NOMO-1 (cell line): Measurements from ENCODE around the gene EFNB1.
A peak's percentile ranks its signal among the peaks of the same experiment; 100 is the strongest.
"Not testable (repeated sequence)": the region's sequence is repeated elsewhere in the genome, so short reads cannot be mapped to it uniquely, and the experiment has no call there.

Experiments used
- DNase-seq, 2 experiments: peaks; one replicate each; lab custom pipeline; 2025; ENCODE audit not compliant: unreplicated experiment in 2 of 2; lab: John Stamatoyannopoulos, UW

The EFNB1 gene

DNA sequence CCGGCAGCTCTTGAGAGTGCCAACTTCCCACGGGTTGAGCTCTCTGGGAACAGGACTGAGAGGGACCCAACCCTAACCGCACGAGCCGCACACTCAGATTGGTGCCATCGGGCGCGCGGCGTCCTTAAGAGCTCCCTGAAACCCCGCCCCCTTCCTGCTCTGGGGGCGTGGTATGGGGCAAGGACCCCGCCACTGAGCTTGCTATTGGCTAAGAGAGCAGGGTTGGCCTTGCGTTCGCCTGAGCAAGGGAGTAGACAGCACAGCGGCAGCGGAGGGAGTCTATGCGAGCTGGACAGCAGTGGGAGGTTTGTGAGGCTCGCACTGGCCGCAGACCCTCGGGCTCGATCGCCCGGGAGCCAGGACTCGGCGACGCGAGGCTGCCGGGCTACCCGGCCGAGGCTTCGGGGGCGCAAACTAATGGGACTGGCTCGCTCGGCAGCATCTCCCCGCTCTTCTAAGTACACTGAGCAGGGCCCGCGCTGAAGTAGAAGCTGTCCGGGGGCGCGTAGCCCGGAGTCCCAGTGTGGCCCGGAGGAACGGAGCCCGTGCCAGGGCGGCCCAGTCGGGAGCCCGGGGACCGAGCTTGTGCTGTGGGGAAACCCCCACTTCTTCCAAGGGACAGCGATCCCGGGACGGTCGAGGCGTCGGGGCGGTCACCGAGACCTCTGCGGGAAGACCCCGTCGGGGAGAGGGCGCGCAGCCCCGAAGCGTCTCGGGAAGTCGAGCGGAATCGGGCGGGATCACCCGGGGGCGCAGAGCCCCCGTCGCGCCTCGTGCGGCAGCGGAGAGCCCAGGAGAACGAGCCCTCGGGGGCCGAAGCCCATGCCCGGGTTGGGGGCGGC lies at the start of gene EFNB1:
TSS of gene EFNB1 (plus strand) at position 282 of the 842 bp plus-strand sequence. CDS start 756 bp downstream, outside the sequence.
- peak; percentile 76 to 77 for DNase-seq

DNA sequence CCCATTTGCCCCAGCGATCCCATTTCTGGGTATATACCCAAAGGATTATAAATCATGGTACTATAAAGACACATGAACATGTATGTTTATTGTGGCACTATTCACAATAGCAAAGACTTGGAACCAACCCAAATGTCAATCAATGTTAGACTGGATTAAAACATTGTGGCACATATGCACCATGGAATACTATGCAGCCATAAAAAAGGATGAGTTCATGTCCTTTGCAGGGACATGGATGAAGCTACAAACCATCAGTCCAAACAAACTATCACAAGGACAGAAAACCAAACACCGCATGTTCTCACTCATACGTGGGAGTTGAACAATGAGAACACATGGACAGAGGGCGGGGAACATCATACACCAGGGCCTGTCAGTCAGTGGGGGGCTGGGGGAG lies 47.5 kb upstream of the EFNB1 start:
- DNase-seq, result not testable (repeated sequence)

DNA sequence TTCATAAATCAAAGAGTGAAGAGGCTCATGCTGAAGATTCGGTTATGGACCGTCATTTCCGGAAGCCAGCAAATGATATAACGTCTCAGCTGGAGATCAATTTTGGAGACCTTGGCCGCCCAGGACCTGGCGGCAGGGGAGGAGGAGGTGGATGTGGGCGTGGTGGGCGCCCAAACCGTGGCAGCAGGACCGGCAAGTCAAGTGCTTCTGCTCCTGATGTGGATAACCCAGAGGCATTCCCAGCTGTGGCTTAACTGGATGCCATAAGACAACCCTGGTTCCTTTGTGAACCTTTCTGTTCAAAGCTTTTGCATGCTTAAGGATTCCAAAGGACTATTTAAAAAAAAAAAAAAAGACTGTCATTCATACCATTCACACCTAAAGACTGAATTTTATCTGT lies 44.0 kb upstream of the EFNB1 start:
- no peak for DNase-seq

DNA sequence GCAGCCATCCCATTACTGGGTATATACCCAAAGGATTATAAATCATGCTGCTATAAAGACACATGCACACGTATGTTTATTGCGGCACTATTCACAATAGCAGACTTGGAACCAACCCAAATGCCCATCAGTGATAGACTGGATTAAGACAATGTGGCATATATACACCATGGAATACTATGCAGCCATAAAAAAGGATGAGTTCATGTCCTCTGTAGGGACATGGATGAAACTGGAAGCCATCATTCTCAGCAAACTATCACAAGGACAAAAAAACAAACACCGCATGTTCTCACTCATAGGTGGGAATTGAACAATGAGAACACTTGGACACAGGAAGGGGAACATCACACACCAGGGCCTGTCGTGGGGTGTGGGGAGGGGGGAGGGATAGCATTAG lies 42.2 kb upstream of the EFNB1 start:
- DNase-seq, result not testable (repeated sequence)

DNA sequence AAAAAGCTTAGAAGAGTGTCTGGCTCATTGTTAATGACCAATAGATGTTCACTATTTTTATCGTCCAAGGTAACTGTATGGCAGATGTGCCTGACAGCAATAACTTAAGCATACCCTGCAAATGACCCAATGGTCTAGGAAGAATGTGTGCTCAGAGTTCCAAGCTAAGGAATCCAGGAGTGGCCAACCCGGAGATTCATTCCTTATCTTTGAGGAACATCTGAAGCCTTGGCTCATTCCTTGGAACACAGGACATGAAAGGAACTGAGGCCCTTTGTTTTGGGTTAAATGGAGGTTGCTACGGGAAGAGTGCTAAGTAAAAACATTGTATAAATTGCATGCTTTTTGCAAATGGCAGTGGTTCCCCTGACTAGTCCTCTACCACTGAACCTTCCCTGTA lies 38.9 kb upstream of the EFNB1 start:
- no peak for DNase-seq

DNA sequence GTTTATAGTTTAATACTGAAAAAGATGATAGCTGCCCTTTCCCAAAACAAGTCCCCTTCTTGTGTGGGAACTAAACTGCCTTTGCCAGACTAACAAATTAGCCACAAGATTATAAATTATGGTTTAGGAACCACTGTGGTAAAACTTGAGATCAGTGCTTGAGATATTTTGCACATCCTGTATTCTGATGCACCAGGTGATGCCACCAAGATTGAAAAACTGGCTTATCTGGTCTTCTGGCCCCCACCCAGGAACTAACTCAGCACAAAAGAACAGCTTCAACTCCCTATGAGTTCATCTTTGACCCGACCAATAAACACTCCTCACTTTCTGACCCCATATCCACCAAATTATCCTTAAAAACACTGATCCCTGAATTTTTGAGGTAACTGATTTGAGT lies 36.7 kb upstream of the EFNB1 start:
- DNase-seq, result no peak

DNA sequence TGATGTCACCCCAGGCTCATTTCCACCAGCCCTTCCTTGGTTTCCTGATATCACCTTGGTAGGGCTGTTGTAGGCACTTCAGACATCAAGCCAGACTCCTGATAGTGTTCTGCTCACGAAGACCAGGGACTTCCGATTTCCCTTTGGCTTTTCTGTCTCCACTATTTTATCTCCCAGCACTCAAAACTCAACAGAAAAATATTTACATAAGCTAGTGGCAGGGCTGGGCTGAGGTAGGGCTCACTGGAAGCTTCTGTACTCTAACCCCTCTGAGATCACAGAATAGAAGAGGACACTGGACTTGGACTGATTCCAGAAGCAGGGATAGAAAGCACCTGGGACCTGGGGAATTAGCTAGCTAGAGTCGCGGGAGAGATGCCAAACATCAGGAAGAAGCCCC lies 34.4 kb upstream of the EFNB1 start:
- no peak for DNase-seq

DNA sequence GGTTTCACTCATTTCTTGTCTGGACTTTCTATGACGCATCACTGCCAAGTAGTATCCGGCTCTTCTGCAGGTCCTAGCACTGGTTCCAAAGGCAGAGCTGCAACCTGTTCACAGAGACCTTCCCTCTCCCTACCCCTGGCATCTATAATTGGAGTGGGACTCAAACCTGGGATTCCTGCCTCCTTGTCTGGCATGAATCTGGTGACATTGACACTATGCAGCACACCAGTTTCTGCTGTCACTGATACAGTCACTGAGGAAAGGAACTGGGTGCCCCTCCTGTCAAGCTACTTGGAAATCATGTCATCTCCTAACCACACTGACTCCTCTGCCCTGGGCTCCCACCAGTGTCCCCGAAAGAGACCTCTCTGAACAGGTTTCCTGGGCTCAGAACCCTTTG lies 33.1 kb upstream of the EFNB1 start:
- no peak for DNase-seq

DNA sequence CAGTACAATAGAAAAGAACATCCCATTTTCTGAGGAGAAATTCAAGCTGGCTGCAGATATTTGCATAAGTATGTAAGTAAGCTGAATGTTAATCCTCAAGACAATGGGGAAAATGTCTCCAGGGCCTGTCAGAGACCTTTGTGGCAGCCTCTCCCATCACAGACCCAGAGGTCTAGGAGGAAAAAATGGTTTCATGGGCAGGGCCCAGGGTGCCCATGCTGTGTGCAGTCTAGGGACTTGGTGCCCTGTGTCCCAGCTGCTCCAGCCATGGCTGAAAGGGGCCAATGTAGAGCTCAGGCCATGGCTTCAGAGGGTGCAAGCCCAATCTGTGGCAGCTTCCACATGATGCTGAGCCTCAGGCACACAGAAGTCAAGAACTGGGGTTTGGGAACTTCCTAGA lies 30.4 kb upstream of the EFNB1 start:
- DNase-seq, result not testable (repeated sequence)

DNA sequence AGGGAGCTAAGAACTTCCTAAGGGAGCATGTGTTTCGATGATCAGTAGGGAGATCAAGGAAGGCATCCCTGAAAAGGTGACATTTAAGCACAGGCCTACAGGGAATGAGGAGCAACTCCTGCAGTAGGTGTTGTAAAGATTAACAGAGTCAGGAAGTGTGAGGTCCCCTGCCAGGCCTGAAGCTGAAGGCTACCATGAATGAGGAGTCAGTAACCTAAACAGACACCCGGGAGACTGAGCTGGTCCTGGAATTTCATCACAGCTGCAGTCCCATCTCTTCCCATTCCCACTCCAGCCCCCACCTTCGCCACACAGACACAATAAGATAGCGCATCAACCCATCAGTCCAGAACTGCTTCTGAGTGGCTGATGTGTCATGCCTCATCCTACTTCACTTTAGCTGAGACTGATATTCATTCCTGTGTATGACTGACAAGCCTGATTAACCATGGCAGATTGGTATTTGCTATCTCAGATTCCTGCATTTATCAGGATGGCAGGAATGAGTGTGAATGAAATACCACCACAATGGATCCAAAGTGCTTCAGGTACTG lies 27.0 kb upstream of the EFNB1 start:
- no peak for DNase-seq

DNA sequence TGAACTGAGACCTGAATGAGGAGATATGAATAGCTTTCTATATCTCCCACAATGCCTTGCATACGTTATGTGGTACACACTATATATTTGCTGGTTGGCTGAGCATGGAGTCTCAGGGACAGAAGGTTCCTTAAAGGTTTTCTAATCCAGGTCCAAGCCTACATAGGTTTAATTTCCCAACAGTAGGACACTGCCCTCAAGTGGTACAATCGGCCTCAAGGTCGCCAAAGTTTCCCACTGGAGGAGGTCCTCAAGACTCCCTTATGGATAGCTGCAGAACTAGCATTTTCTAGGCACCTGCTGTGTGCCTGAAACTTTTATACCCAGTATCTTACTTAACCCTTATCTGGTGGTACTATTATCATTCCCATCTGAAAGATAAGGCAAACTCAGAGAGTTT lies 21.0 kb upstream of the EFNB1 start:
- DNase-seq, result no peak

DNA sequence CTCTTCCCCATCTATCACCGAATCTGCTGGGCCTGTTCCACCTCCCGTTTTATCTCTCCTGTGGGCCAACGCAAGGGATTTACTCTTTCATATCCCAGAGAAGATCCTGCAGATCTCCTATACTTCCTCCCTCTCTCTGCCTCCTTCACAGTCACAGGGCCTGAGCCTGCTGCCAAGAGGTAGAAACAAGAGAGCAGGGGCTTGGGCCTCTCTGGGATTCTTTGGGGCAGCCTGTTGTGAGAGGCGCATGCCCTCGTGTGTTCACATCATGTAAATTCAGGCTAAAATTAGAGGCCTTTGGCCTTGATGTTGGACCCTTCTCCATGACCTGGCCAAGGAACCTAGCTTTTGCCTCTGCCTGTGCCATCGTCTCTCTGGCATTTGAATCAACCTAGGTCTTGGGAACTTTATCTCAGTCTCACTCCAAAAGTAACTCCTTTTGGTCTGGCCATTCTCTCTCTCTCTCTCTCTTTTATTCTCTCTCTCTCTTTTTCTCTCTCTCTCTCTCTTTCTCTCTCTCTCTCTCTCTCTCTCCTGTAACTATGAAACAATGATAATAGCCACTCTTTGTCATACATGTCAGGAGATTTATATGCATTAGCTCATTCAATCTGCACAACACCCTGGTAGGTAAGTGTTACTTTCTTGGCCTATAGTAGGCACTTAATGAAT lies 20.0 kb upstream of the EFNB1 start:
- DNase-seq, result no peak

DNA sequence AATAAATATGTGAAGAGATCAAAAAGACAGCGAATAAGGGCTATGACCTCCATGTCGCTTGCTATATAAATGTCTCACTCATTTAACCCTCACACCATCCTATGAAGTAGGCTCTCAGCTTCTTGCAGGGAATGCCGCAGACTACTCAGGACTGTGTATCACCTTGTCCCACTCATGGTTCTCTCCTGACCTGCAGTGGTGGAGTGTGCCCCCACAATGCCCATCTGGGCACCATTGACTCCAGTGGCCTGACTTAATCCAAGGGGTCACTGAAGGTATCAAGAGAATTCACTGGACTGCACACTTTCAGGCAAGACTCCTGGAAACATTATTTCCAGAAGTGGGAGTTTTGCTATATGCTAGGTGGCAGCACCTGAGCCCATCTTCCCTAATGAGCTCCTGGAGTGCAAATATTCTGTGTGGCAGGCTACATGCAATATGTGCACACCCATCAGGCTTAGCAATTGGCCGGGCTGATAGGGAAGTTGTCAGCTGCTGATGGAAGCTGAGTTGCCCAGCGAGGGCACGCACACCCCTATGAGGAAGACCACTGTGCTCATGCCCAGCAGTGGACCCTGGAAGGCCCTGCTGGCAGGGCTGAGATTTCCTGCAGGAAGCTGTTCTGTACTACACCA lies 8.2 kb upstream of the EFNB1 start:
- no peak for DNase-seq

DNA sequence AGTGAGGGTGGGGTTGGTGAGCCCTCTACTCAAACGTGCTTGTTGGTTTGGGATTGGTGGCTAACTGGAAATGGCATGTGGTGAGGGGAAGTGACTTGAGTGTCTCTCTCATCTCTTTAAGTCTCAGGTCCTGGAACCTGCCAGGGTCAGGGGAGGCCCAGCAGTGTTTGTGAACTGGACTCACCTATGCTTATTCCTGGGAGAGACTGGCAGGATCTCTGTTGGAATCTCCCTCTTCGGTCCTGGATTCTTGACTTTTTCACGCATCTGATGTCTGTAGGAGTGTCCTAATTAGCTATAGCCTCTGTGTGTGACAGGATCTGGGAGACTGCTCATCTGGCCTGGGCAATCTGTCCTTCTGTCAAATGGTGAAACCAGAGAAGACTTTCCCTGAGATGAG lies 7.2 kb upstream of the EFNB1 start:
- no peak for DNase-seq

DNA sequence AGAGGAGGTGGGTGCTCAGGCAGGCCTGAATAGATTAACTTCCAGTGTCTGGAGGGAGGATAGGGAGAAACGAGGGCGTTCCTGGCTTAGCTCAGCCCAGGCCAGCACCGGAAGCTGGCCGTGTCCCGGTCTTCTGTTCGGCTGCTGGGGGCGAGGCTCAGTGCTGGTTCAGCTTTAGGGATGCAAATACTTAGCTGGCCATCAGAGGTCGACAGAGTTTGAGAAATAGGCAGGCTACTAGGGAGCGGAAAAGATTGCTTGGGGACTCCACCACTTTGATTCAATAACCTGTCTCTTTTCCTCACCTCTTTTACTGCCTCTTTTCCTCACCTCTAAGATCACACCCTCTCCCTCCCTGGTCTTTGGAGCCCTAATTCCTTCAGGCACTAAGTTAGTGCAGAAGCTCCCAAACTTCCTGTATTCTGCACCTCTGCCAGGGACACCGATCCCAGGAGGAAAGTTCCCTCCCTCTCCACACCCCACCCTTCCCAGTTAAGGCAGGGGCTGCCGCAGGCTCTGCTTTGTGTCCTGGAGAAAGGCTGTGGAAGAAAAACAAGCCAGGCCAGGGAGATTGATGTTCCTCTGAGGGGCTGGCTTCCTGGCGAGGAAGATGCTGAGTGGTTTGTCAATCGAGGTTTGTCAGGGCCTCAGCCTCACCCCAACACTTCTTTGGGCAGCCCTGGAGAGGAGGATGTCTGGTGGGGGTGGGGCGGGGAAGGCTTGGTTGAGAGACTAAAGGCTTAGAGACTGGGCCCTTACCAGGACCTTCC lies 6.0 kb upstream of the EFNB1 start:
- DNase-seq, result peak in 1 of 2 experiments; percentile 9

DNA sequence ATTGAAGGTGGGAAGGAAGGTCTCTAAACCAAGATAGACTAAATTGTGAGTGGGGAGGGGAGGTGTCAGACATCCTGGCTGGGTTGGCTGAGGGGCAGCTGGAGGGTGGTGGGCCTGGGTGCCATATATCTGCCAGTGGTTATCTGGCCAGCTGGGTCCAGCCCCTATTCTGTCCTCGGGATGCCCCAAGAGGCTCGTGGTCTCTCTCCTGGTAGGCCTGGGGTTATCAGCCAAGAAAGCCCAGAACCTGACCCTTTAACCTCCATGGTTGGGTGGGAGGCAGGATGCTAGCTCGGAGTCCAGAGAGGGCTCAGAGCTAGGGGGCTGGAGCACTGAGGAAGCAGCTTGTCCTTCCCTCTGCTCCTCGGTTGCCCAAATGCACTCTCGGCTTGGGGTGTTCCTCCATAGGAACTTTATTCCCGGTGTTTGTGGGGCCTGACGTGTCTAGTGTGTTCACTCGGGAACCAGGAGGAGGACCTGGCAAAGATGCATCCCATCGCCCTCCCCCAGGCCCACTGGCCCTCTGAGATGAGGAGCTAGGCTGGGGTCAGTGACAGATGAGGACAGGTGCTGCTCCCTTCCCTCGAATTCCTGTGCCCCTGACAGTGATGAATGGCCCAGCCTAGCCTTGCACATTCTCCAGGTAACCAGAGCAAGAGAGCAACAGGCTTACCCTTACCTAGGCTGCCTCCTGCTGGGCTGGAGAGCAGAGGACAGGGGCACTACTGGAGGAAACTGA lies 5.2 kb upstream of the EFNB1 start:
- no peak for DNase-seq

DNA sequence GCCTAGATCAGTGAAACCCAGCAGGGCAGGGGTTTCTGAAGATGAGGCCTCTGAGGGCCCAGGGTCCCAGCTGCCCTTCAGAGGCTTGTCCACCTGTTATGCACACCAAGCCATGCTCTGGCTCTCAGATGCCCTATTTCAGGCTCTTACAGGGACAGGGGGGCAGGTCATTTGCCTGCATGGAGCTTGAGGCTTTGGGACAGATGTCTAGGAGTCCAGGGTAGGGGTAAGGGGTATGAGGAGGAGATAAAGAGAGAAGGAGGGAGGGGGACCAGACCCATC lies 4.7 kb upstream of the EFNB1 start:
- DNase-seq, result no peak

DNA sequence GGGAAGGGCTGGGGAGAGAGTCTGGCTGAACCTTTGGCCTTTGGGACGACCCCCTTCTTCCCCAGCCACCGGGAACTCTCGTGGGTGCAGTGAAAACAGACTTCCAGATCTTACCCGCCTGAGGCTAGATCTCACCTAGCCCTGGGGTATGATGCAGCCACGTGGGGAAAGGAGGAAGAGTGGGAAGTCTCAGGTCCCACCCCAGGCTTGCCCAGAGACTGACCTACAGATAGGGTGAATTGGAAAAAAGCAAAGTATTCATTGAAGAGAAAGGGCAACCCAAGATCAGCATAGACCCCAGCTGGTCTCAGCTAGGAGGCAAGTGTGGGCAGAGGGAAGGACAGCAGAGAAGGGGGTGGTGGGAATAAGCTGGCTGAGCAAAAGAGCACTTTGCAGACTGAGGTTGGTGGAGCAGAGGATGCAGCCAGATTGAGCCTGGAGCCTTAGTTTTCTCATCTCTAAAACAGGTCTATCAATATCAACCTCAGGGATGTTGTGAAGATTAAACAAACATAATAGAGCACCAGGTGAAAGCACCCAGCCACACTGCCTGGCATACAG lies 4.2 kb upstream of the EFNB1 start:
- no peak for DNase-seq

DNA sequence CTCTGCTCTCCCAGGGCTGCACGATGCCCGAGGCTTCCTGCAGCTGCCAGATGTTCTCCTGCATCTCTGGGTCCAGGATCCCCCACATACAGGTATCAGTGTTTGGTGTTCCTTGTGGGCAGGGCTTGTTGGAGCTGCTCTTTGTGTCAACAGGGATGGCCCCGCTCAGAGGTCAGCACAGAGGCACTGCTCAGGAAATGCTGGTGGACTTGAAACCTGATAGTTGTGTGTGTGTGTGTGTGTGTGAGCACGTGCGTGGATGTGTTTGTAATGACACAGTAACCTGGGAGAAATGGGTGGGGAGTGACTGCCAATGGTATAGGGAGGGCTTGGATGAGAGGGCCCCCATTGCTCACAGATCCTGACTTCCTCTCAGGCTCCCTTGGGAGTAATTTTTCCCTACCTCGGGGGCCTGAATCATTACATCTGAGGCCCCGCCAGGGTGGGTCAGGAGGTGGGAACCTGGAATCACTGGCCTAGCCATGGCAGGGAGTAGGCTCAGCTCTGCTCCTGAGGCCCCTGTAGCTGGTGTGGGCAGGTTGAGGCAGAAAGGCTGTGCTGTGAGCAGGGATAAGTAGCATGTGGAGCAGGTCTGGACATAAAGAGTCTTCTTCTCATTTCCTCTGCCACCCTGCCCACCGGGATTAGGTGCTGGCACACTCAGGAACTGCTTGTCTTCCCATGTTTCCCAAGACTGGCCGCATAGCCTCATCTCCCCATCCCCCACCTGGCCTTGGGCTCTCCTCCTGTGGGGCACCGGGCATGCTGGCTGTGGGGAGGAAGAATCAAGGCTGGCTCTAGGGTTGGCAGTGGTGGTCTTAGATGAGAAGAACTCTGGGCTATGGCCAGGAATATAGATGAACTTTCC lies 2.5 kb upstream of the EFNB1 start:
- DNase-seq, result no peak
